NT2/D1 (cell line): ENCODE results near the gene ERI2.

ENCODE experiments used
- SUZ12 ChIP-seq: IDR thresholded peaks from 2 replicates; pipeline ENCODE4 v1.6.1; 2011; ENCODE audit not compliant: insufficient read length, insufficient read depth; ENCODE audit errors: extremely low read depth
- YY1 ChIP-seq: IDR thresholded peaks from 2 replicates; pipeline ENCODE4 v1.6.1; 2011; ENCODE audit not compliant: insufficient read length, insufficient read depth
- ZNF274 ChIP-seq: IDR thresholded peaks from 2 replicates; pipeline ENCODE4 v1.6.1; 2011; ENCODE audit warnings: mild to moderate bottlenecking, low read depth, low read length

DNA sequence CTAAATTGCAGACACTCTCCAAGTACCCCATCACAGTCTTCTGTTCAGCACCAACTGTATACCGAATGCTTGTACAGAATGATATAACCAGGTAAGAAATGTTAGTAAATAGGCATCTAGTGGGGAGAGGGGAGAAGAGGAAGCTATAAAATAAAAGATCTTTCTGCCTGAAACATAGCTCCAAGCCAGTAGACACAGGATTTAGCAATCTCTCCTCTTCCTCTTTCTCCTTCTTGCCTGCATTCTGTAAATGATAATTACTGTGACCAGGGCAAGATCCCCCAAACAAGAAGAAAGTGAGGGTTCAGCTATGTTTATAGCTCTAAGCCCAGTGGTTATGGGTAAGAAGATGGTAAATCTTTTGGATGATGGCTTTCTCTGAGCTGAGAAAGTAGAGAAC is 24.6 kb downstream of the ERI2 start:
- no peak for TF ChIP-seq ZNF274
- TF ChIP-seq YY1: no peak
- no peak for TF ChIP-seq SUZ12
